Astrocyte of the spinal cord (primary cell): ENCODE data around the gene VSTM2B.

Experiments used
- DNase-seq: peaks from one replicate; pipeline ENCODE4 v3.0.0; 2011; ENCODE audit warnings: low read depth, low spot score
- H3K4me3 ChIP-seq: 2 replicates; pipeline ENCODE4 v1.5.1; 2011; ENCODE audit warnings: low read depth, mild to moderate bottlenecking, low read length, moderate library complexity
- in situ Hi-C: cut with HindIII; loops from 2 replicates; pipeline ENCODE4 v1.10.0; 2017; ENCODE audit warnings: low sequenced_read_pairs
- TF ChIP-seq, protein P1 (sequence below): IDR thresholded peaks from 2 replicates; pipeline ENCODE4 v1.5.1; 2012; ENCODE audit warnings: low read depth, mild to moderate bottlenecking, low read length, inconsistent platforms

Gene VSTM2B

DNA sequence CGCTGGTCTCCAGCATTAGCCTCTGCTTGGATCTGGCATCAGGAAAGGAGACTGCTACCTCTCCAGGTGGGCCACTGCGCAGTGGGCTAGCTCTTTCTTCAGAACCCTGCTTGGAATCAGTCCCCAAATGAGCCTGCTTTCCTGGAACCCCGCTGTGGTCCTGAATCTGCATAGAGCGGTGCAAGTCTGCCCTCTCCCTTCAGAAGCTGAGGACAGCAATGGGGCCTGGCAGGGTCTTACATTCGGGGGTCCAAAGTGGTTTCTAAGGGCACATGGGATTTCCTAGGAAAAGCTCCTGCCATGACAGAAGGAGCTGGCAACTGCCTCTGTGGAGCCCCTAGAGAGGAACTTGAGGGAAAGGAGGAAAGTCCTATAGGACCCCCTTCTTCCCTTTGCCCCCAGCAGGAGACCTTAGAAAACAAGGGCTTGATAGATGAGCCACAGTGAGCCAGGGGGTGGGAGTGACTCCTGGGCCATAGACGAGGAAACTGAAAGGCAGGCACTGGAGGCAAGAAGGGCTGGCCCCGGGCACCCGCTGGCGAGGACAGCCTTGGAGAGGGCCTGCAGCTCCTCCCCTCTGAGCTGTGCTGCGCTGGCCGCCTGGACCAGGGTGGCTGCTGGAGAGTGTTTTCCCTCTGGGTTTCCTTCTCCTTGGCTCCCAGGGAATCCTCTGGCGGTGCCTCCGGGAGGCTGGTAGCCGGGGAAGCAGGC, 1.4 kb upstream of the VSTM2B start:
- no peak overlapping the region for H3K4me3 ChIP-seq
- TF ChIP-seq, protein P1, sequence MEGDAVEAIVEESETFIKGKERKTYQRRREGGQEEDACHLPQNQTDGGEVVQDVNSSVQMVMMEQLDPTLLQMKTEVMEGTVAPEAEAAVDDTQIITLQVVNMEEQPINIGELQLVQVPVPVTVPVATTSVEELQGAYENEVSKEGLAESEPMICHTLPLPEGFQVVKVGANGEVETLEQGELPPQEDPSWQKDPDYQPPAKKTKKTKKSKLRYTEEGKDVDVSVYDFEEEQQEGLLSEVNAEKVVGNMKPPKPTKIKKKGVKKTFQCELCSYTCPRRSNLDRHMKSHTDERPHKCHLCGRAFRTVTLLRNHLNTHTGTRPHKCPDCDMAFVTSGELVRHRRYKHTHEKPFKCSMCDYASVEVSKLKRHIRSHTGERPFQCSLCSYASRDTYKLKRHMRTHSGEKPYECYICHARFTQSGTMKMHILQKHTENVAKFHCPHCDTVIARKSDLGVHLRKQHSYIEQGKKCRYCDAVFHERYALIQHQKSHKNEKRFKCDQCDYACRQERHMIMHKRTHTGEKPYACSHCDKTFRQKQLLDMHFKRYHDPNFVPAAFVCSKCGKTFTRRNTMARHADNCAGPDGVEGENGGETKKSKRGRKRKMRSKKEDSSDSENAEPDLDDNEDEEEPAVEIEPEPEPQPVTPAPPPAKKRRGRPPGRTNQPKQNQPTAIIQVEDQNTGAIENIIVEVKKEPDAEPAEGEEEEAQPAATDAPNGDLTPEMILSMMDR: no peak
- DNase-seq: no peak
- in situ Hi-C loops: no loop called here

DNA sequence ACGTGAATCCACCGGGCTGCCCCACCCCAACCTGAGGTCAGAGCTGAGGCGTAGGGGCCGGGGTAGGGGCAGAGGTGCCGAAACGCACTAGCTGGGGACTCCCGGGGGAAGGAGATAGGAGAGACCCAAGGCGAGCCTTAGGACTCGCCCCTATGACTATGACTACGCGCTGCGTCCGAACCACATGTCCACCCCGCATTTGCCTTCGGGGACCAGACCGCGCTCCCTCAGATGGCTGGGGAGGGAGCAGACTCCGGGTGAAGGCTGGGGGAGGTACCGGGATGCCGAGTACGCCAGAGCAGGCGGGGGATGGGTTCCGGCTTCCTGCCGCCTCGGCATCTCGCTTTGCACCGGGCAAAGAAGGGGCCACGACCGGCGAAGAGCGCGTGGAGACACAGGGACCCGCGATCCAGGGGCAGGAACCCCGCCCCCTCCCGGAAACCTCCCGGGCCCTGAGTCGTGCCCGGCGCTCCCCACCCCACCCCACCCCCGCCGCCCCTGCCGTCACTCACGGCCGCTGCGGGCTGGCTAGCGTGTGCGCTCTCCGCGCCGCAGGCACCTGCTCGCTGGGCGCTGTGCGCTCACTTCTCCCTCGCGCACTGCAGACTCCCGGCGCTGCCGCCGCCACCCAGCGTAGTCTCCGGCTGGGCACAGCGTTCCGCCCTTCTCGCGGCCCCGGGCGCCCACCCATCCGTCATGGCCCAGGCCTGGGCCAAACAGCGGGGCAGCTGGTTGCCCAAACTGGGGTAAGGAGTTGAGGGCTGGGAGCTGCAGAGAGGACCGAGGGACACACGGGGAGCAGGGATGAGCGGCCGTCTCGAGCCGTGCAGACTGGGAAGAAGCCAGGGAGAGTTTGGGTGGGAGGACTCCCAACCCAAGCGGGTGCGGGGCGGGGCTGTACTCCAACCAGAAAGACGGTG, 622 bp upstream of the VSTM2B start:
- TF ChIP-seq, protein P1: no peak
- H3K4me3 ChIP-seq: no peak overlapping the region
- in situ Hi-C loops: no loop called here
- no peak for DNase-seq

DNA sequence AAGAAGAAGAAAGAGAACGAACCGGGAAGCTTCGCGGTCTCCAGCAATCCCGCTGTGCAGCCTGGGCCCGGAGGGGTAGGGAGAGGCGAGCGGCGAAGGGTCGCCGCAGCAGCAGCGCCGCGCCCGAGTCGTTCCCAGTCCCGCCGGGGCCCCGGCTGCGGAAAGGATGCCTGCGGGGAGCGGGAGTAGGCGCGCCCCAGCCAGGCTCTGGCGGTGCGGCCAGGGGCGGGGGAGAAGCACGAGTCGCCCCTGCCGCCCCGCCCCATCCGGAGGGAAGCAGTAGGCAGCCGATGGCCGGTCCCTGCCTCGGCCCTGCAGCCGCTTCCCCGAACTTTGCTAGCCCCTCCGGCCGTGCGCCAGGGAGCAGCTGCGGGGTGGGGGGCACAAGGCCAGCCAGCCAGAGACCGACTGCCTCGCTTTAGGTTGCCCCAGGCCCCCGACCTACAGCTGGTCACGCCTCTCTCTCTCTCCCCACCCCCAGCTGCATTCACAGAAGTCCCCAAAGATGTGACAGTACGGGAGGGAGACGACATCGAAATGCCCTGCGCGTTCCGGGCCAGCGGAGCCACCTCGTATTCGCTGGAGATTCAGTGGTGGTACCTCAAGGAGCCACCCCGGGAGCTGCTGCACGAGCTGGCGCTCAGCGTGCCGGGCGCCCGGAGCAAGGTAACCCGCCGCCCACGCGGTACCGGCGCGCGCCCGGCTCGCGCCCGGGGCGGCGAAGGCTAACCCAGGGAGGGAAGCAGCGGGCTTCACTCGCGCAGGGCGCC, 1.1 kb downstream of the VSTM2B start:
- in situ Hi-C loops: no loop called here
- DNase-seq: no peak
- TF ChIP-seq, protein P1: no peak

DNA sequence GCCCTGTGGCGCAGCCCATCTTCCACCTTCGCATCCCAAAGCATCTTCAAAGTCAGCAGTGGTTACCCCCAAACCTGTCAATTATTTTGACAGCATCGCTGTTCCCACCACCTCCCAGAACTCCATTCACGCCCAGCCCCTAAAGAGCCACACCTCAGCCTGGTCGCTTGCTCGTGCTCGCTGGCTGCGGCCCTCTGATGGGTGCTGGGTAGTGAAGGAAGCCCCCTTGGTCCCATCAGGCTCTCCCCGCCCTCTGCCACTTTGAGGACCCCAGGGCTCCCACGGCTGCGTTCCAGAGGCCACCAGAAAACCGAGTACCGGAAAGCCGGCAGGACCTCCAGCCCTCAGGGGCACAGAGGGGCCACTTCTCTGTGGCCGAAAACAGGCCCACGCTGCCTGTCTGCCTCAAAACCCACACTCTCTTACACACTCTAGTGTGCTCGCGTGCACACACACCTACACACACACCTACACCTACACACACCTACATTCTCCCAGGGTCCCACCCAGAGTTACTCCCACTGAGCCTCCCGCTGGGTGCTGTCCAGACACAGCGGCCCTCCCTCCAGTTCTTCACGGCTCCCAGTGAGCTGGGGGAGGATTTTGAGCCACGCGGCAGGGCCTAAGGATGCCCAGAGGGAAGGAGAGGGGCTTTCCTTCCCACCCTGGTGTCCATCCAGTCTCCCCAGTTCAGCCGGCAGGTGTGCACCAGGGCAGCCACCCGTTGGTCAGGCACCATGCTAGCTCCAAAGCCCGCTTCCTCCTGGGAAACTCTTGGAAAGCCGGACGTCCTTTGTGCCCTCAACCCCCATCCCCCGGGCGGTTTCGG, 1.9 kb downstream of the VSTM2B start:
- H3K4me3 ChIP-seq: no peak overlapping the region
- TF ChIP-seq, protein P1: no peak
- DNase-seq: no peak
- in situ Hi-C loops: no loop called here

More for the DNA sequence above, 1.1 kb downstream of the VSTM2B start:
- no peak overlapping the region for H3K4me3 ChIP-seq

DNA sequence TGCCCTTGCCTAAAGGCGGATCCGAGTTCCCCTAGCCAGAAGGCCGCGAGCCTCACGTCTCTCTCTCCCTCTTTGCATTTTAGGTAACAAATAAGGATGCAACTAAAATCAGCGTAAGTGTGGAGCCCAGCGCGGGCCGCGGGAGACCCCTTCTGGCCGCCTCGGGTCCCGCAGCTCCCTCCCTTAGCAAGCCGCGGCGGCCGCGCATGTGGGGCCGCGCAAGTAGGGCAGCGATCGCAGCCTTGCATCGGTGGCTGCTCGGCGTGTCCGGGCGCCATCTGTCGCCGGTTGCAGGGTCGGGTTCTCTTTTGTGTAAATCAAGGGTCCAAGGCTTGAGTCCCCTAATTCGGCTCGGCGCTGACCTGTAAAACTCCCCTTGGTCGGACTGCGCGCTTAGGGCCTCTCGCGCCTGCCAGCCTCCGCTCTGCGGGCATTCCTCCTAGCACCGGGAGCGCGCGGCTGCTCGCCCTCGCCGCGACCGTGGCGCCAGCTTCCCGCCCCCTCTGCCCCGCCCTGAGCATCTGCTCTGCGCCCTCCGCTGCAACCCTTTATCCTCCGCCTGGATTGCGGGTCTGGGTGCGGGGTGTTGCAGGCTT, 2.7 kb downstream of the VSTM2B start:
- no peak overlapping the region for H3K4me3 ChIP-seq
- DNase-seq: peak; percentile 57
- in situ Hi-C loops: no loop called here
- TF ChIP-seq, protein P1: peak; percentile 84
